SIG-M5 treated with dmso at 0.1 percent for 504 hours (cell line): ENCODE results near the gene DTX3.
"Not testable (repeated sequence)": the region's sequence is repeated elsewhere in the genome, so short reads cannot be mapped to it uniquely, and the experiment has no call there.

ENCODE experiments used
- DNase-seq: peaks from one replicate; lab custom pipeline; 2025; ENCODE audit not compliant: unreplicated experiment; lab: John Stamatoyannopoulos, UW

The DTX3 gene

GRCh38 chr12:57606821-57607220 is 2.2 kb downstream of the DTX3 start:
- no peak for DNase-seq

- DNase-seq = no peak
These were observed 3.5 kb downstream of the DTX3 start for GRCh38 chr12:57607958-57608663.

DNA sequence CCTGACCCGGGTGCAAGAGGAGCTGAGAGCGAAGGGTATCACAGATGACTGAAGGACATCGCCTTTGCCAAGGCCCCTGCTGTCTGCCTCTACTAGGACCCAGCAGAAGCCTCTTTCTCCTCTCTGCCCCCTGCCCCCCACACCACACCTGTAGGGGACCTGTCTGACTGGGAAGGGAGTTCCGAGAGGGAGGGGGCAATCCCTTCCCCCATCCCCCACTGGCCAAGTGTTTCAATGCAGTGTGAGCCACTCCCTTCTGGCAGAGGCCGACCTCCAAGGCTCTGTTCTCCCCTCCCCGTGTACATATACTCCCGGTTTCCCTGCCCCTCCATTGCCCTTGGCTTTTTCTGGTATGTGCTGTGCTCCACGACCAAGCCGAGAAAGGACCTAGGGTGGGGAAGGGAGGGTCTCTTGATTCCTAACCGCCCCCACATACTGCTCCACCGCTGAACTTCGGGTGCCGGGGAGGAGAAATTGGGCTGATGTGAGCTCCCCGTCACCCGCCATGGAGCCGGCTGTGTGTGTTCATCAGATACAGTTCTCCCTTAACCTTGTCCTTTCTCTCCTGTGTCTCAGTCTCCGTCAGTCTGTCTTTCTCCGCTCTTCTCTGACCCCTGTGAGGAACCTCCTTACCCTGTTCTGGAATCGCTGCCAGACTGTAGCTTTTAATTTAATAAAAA is 4.6 kb downstream of the DTX3 start:
- DNase-seq = no peak

DNA sequence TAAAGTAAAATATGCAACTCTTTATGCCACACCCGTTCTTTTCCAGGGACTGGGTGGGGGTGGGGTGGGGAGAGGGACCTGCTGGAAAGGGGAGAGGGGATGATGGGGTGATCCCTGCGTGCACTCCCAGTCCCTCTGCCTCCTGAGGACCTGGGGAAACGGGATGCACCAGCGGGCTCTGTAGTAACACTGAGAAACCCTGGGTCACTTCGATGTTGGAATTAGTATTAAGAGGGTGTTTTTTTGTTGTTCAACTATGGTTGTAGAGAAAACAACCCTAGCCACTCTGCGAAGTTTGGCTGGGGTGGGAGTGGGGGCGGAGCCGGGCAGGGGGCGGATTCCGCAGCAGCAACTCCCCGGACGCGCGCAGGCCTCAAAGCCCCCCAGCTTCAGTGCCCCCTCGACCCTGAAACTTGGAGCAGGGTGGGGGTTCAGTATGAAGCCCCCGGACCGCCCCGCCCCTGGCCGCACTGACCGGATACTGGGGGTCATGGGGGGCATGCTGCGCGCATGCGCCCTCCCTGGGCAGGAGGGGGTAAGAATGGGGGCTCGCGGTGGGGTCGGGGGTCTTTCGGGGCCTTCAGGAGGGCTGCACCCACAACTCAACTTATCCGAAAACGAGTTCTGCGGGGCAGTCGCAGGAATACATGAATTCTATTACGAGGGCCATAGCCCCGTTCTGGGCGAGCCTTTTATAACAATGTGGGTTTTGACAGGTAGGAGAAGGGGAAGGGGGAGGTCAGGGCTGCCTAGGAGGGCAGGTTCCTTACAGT is 5.3 kb downstream of the DTX3 start:
- no peak for DNase-seq

DNA sequence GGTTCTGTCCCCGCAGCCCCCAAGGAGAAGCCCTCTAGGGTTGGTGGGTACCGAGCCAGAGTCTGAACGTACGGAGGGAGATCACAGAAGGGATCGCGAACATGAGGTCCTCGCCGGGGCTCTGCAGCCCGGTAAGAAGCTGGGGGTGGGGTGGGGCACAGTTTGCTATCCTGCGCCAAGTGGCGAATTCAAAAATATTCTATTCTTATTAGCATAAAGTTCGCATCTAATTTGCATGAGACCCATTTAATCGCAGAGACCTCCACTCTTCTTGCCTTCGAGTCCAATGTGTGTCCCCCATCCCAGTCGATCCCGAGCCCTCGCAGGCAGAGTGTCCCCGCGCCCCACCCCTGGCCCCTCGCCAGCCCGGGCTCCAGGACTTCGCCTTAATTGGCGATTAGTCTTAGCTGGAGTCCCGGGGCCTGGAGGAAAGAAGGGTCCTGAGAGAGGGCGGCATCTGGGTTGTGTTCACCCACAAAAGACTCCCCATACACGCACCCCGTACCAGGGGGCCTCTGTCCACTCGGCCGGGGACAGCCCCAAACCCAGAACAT is 6.0 kb downstream of the DTX3 start:
- no peak for DNase-seq

DNA sequence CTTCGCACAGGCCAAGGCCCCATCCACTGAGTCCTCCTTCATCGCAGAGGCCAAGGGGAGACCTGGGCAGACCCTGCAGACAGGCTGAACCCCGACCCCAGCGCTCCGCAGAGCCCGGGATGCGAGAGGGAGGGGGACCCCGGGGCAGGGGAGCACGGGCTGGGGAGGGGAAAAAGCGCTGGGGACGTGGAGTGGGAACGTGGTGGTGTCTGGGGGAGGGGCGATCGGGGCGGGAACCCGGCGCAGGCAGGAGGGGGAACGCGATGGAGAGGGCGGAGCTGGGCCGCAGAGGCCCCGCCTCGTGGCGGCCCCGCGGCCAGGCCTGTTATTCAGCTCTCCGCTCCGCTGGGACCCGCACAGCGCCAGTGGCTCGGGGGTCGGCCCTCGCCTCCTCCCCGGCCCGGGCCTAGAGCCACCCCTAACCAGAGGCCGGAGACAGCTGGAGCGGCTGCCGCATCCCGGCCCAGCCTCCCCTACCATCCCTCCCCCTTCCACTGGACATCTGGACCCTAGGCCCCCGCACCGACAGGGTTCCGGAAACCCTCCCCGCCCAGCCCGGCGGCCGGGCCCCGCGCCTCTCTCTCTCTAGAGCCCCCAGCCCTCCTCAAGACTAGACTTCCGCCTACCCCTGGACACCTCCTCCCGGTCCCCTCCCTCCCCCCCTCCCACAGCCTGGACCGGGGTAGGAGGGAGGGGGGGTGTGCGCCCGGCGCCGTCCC is 6.6 kb downstream of the DTX3 start, which contains the start of gene ARHGEF25:
TSS of gene ARHGEF25 (plus strand) at position 328 of the 719 bp plus-strand sequence. CDS start 460 bp downstream, outside the sequence.
- no peak for DNase-seq

- no peak for DNase-seq
These were observed 7.4 kb downstream of the DTX3 start for GRCh38 chr12:57611827-57612710.

- DNase-seq = no peak
These were observed 8.2 kb downstream of the DTX3 start for GRCh38 chr12:57612711-57613426.

GRCh38 chr12:57613427-57614109 is 8.9 kb downstream of the DTX3 start:
- DNase-seq = no peak

GRCh38 chr12:57614178-57614947 is 9.7 kb downstream of the DTX3 start:
- peak; percentile 51 for DNase-seq

GRCh38 chr12:57614948-57615500 is 10.4 kb downstream of the DTX3 start:
- DNase-seq = no peak

GRCh38 chr12:57615637-57616036 is 11.0 kb downstream of the DTX3 start:
- DNase-seq = no peak

- DNase-seq = no peak
These were observed 11.9 kb downstream of the DTX3 start for GRCh38 chr12:57616383-57617101.

DNA sequence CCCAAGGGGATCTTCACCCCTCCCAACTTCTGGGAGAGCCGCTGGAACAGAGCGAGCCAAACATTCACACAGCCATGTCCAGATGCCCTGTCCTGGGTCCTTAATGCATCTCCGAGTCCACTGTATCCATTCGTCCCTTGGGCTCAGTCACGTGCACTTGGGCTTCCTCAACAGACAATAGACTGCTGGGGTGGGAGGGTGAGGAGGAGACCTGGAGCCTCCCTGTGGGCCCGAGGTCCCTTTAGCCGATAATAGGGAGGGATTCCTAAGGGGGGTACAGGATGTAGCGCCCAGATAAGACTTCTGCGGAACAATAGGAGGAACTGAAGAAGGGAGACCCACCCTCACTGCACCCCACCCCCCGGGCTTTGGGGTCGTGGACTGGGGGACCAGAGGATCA is 13.3 kb downstream of the DTX3 start:
- DNase-seq = no peak

DNA sequence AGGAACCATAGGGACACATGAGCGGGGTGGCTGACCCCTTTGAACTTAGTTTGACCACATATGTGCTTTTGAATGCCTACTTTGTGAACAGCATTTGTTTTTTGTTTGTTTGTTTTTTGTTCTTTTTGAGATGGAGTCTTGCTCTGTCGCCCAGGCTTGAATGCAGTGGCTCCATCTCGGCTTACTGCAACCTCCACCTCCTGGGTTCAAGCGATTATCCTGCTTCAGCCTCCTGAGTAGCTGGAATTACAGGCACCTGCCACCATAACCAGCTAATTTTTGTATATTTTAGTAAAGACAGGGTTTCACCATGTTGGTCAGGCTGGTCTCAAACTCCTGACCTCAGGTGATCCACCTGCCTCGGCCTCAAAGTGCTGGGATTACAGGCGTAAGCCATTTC is 13.8 kb downstream of the DTX3 start:
- not testable (repeated sequence) for DNase-seq

- DNase-seq = no peak
These were observed 14.4 kb downstream of the DTX3 start for GRCh38 chr12:57618966-57619433.
